Inflammatory macrophage (primary cell): Measurements from ENCODE around the gene ASMTL.
A peak's percentile ranks its signal among the peaks of the same experiment; 100 is the strongest.
"Not testable (repeated sequence)": the region's sequence is repeated elsewhere in the genome, so short reads cannot be mapped to it uniquely, and the experiment has no call there.

ENCODE experiments used
- DNase-seq, 2 donors: peaks; one replicate each; pipeline ENCODE4 v3.0.0-alpha.2; 2020 to 2022

The ASMTL gene

GRCh38 chrX:1453951-1454785 is 1.5 kb upstream of the ASMTL start:
- DNase-seq = peak; percentile 84 to 87

DNA sequence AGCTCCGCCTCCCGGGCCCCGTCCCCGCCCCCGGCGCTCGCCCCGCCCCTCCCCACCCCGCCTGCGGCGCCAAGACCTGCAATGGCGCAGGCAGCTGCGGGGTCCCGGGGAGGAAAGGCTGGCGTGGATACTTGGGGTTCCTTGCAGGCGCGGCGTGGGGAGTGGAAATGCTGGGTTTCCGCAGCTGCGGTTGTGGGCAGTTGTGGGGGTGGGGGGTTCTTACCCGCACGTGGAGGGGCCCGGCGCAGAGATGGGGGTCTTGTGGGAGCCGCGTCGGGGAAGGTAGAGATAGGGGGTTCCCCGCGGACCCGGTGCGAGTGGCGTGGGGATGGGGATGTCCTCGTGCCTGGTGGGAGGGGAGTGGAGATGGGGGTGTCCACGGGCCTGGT is 680 bp upstream of the ASMTL start:
- DNase-seq = no peak

DNA sequence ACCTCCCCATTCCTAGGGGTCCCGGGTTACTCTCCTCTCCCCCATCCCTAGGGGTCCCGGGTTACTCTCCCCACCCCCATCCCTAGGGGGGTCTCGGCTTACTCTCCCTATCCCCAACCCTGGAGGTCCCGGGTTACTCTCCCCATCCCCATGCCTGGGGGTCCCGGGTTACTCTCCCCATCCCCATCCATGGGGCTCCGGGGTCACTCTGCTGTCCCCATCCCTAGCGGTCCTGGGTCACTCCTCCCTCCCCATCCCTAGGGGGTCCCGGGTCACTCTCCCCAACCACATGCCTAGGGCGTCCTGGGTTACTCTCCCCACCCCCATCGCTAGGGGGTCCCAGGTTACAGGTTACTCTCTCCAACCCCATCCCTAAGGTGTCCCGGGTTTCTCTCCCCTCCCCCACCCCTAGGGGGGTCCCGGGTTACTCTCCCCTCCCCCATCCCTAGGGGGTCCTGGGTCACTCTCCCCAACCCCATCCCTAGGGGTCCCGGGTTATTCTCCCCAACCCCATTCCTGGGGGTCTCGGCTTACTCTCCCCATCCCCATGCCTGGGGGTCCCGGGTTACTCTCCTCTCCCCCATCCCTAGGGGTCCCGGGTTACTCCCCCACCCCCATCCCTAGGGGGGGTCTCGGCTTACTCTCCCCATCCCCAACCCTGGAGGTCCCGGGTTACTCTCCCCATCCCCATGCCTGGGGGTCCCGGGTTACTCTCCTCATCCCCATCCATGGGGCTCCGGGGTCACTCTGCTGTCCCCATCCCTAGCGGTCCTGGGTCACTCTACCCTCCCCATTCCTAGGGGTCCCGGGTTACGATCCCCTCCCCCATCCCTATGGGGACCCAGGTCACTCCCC is 821 bp downstream of the ASMTL start:
- DNase-seq = no peak

GRCh38 chrX:1451251-1451660 is 1.5 kb downstream of the ASMTL start:
- DNase-seq = no peak

- no peak for DNase-seq
These were observed 2.1 kb downstream of the ASMTL start for GRCh38 chrX:1450361-1451161.

GRCh38 chrX:1449823-1450149 is 2.9 kb downstream of the ASMTL start:
- DNase-seq = no peak

DNA sequence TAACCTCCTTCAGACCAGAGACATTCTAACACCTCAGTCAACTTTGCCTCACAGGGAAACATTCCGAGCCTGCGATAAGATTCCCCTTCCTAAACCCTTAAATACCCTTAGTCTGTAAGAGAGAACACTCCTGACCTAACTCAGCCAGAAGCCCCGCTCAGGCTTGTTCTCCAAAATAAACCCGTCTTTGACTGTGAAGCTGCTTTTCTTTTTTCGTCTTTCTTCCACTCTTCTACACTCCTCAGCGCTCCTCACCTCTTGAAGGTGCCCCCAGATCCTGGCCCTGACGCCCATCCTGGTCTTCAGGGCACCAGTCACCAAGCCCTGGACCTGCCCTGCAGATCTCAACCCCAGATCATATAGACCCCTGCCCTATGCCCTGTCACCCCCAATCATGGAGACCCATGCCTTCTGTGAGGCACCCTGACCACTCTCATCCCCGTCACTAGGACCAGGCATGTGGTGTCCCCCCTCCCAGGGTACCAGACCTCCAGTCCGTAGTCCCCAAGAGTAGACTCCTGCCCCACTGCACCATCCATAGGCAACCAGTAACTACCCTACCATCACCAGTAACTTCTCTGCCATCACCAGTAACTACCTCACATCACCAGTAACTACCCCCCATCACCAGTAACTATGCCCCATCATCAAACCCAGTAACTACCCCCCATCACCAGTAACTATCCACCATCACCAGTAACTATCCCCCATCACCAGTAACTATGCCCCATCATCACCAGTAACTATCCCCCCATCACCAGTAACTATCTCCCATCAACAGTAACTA is 3.5 kb downstream of the ASMTL start:
- DNase-seq = no peak

DNA sequence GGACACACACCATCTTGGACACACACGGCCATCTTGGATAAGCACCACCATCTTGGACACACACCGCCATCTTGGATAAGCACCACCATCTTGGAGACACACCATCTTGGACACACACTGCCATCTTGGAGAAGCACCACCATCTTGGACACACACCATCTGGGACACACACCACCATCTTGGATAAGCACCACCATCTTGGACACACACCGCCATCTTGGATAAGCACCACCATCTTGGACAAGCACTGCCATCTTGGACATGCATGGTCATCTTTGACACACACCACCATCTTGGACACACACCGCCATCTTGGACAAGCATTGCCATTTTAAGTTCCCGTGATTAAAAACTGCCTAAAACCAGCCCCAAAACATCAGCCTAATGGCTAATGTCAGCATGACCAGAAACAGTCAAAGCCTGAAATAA is 4.1 kb downstream of the ASMTL start:
- not testable (repeated sequence) for DNase-seq

DNA sequence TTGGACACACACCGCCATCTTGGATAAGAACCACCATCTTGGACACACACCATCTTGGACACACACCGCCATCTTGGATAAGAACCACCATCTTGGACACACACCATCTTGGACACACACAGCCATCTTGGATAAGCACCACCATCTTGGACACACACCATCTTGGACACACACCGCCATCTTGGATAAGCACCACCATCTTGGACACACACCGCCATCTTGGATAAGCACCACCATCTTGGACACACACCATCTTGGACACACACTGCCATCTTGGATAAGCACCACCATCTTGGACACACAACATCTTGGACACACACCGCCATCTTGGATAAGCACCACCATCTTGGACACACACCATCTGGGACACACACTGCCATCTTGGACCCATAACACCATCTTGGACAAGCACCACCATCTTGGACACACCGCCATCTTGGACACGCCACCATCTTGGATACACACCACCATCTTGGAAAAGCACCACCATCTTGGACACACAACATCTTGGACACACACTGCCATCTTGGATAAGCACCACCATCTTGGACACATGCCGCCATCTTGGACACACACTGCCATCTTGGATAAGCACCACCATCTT is 4.6 kb downstream of the ASMTL start:
- not testable (repeated sequence) for DNase-seq

- not testable (repeated sequence) for DNase-seq
These were observed 5.4 kb downstream of the ASMTL start for GRCh38 chrX:1446984-1447968.

DNA sequence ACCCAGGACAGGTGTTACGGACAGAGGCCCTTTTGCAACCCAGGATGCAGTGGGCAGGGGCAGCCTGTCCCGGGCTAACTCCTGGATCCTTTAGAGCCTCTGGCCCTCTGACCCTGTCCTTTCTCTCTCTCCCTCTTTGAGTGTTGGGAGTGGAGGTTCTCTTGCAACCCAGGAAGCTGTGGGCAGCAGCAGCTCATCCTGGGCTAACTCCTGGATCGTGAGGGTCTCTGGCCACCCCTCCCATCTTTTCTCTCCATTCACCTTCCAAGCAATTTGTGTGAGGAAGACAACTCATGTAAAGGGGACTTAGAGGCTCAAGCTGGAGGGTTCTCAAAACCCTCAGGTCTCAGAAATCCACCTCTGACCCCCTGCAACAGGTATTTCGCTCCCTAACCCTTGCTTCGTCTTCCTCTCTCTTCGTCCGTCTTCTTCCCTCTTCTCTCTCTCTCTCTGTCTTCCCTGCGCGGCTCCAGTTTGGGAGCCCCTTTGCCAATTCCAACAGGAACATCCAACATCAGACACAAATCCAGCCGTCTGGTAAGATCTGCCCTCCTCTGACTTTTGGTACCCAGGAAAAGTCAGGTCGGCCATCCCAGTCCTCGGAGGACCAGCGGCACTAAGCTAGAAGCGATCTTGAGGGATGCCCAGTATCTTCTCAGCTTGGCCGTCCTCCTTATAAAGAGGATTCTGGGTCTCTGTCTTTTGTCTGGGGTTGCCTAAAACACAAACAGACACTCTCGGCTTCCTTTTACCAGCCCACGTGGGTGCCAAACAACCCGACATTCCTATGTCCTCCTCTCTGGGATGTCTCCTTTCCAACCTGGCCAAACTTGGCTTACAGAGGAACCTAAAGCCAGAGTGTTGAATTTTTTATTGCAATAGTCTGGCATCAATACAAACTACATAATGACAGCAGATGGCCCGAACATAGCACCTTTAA is 7.9 kb downstream of the ASMTL start:
- DNase-seq = no peak

DNA sequence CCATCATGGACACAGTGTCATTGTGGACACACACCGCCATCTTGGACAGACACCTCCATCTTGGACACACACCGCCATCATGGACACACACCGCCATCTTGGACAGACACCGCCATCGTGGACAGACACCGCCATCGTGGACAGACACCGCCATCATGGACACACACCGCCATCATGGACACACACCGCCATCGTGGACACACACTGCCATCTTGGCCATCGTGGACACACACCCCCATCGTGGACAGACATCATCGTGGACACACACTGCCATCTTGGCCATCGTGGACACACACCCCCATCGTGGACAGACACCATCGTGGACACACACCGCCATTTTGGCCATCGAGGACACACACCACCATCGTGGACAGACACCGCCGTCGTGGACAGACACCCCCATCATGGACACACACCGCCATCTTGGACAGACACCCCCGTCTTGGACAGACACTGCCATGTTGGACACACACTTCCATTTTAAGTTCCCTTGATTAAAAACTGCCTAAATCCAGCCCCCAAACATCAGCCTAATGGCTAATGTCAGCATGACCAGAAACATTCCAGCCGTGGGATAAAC is 9.1 kb downstream of the ASMTL start:
- no peak for DNase-seq

GRCh38 chrX:1442724-1443367 is 9.9 kb downstream of the ASMTL start:
- DNase-seq = no peak

GRCh38 chrX:1442016-1442665 is 10.6 kb downstream of the ASMTL start:
- no peak for DNase-seq

DNA sequence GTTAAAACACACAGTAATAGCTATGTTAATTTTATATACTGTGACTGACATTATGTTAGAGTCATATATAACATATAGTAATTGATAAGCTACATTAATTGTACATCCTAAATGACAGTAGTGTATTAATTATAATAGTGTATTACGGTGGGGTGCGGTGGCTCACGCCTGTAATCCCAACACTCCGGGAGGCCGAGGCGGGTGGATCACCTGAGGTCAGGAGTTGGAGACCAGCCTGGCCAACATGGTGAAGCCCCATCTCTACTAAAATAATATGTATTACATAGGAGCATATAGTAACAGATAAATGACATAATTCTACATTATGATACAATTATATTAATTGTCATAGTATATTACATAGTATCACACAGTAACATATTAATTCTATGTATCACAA is 12.2 kb downstream of the ASMTL start:
- no peak for DNase-seq

DNA sequence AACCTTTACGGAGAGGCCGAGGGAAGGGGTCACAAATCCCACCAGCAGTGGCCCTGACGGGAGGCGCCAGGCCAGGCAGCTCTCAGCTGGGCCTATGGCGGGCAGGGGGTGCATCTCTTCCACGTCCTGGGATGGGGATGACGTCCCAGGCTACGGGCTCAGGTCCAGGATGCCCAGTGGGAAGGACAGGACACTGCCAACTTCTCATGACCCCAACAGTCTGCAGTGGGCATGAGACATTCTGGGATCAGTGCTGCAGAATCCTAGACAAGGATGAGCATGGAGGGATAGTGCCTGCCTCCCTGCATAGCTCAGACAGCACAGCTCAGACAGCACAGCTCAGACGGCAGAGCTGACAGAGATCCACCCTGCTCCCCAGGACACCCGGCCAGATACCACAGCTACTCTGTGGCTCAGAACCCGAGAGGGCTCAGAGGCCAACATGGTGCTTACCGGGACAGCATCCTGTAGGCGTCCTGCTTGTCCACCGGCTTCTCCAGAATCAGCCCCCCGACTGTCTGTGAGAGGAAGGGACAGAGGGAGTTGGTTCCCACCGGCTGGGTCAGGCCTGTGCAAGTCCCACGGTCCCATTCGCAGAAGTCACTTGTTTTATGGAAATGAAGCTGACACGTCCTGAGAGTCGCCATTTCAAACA is 17.3 kb downstream of the ASMTL start:
- no peak for DNase-seq

GRCh38 chrX:1434871-1435240 is 17.9 kb downstream of the ASMTL start:
- DNase-seq = no peak
